ENCODE measurements around the gene SPR. TPM values are rescaled to one million over a fixed set of nuclear protein-coding genes. Genes with fewer than 3 reads are reported as not detected.
A peak's percentile ranks its signal among the peaks of the same experiment; 100 is the strongest.

The SPR gene
- 14.2 and 16.0 TPM in 2 replicates for total RNA-seq (2012; rRNA removed)

- peak within 1 kb of the TSS; percentile 95 for H3K4me2 ChIP-seq (ENCODE audit: low read length)
- peak within 1 kb of the TSS; percentile 81 for H3K4me3 ChIP-seq (ENCODE audit: low read length)
- H3K9ac ChIP-seq (ENCODE audit: low read depth, low read length) = peak within 1 kb of the TSS; percentile 66
- peaks cover 9% of the 10 kb centered on the region for H3K27me3 ChIP-seq (ENCODE audit: control insufficient read depth, insufficient read depth, low read length)
- H3K9me3 ChIP-seq (replicated peaks; ENCODE audit: low read length) = no peaks in the 10 kb centered on the region
- H3K36me3 ChIP-seq (ENCODE audit: insufficient read depth, low read length) = peaks cover 4% of the 10 kb centered on the region
- peaks cover 8% of the 10 kb centered on the region for H3K4me1 ChIP-seq (ENCODE audit: control insufficient read depth, insufficient read depth, low read length)
These were observed at the start of gene SPR for GRCh38 chr2:72887032-72887739. TSS of gene SPR (plus strand) at chr2:72887408. CDS start at chr2:72887433, 25 bp downstream.

GRCh38 chr2:72840066-72840465 is 47.1 kb upstream of the SPR start:
- H3K9me3 ChIP-seq (replicated peaks; ENCODE audit: low read length) = no peaks in the 10 kb centered on the region
- H3K4me1 ChIP-seq (ENCODE audit: control insufficient read depth, insufficient read depth, low read length) = no peaks in the 10 kb centered on the region
- no peak overlapping the region for H3K4me3 ChIP-seq (ENCODE audit: low read length)
- no peak overlapping the region for H3K4me2 ChIP-seq (ENCODE audit: low read length)
- H3K36me3 ChIP-seq (ENCODE audit: insufficient read depth, low read length) = no peaks in the 10 kb centered on the region
- no peak overlapping the region for H3K9ac ChIP-seq (ENCODE audit: low read depth, low read length)
- peaks cover 48% of the 10 kb centered on the region for H3K27me3 ChIP-seq (ENCODE audit: control insufficient read depth, insufficient read depth, low read length)

- H3K4me2 ChIP-seq (ENCODE audit: low read length) = no peak overlapping the region
- H3K9ac ChIP-seq (ENCODE audit: low read depth, low read length) = no peak overlapping the region
- H3K4me1 ChIP-seq (ENCODE audit: control insufficient read depth, insufficient read depth, low read length) = no peaks in the 10 kb centered on the region
- H3K27me3 ChIP-seq (ENCODE audit: control insufficient read depth, insufficient read depth, low read length) = peaks cover 37% of the 10 kb centered on the region
- no peak overlapping the region for H3K4me3 ChIP-seq (ENCODE audit: low read length)
- no peaks in the 10 kb centered on the region for H3K36me3 ChIP-seq (ENCODE audit: insufficient read depth, low read length)
- H3K9me3 ChIP-seq (replicated peaks; ENCODE audit: low read length) = no peaks in the 10 kb centered on the region
These were observed 45.6 kb upstream of the SPR start for GRCh38 chr2:72841462-72842125.

GRCh38 chr2:72843301-72843700 is 43.9 kb upstream of the SPR start:
- Histone ChIP-seq H3K4me2 (ENCODE audit: low read length) (no peak overlapping the region), H3K36me3 (ENCODE audit: insufficient read depth, low read length) (no peaks in the 10 kb centered on the region), H3K9ac (ENCODE audit: low read depth, low read length) (no peak overlapping the region), H3K4me3 (ENCODE audit: low read length) (no peak overlapping the region), H3K9me3 (replicated peaks; ENCODE audit: low read length) (no peaks in the 10 kb centered on the region), H3K4me1 (ENCODE audit: control insufficient read depth, insufficient read depth, low read length) (no peaks in the 10 kb centered on the region), H3K27me3 (ENCODE audit: control insufficient read depth, insufficient read depth, low read length) (peaks cover 53% of the 10 kb centered on the region)

GRCh38 chr2:72846171-72847095 is 40.8 kb upstream of the SPR start:
- no peaks in the 10 kb centered on the region for H3K4me1 ChIP-seq (ENCODE audit: control insufficient read depth, insufficient read depth, low read length)
- no peak overlapping the region for H3K4me2 ChIP-seq (ENCODE audit: low read length)
- H3K9me3 ChIP-seq (replicated peaks; ENCODE audit: low read length) = no peaks in the 10 kb centered on the region
- peaks cover 68% of the 10 kb centered on the region for H3K27me3 ChIP-seq (ENCODE audit: control insufficient read depth, insufficient read depth, low read length)
- no peaks in the 10 kb centered on the region for H3K36me3 ChIP-seq (ENCODE audit: insufficient read depth, low read length)
- no peak overlapping the region for H3K4me3 ChIP-seq (ENCODE audit: low read length)
- H3K9ac ChIP-seq (ENCODE audit: low read depth, low read length) = no peak overlapping the region

- Histone ChIP-seq H3K4me1 (ENCODE audit: control insufficient read depth, insufficient read depth, low read length) (no peaks in the 10 kb centered on the region), H3K4me2 (ENCODE audit: low read length) (no peak overlapping the region), H3K9me3 (replicated peaks; ENCODE audit: low read length) (no peaks in the 10 kb centered on the region), H3K36me3 (ENCODE audit: insufficient read depth, low read length) (no peaks in the 10 kb centered on the region), H3K4me3 (ENCODE audit: low read length) (no peak overlapping the region), H3K27me3 (ENCODE audit: control insufficient read depth, insufficient read depth, low read length) (peaks cover 68% of the 10 kb centered on the region), H3K9ac (ENCODE audit: low read depth, low read length) (no peak overlapping the region)
These were observed 39.5 kb upstream of the SPR start for GRCh38 chr2:72847534-72848315.

- H3K36me3 ChIP-seq (ENCODE audit: insufficient read depth, low read length) = no peaks in the 10 kb centered on the region
- no peak overlapping the region for H3K4me3 ChIP-seq (ENCODE audit: low read length)
- H3K4me2 ChIP-seq (ENCODE audit: low read length) = no peak overlapping the region
- H3K27me3 ChIP-seq (ENCODE audit: control insufficient read depth, insufficient read depth, low read length) = peaks cover 61% of the 10 kb centered on the region
- no peak overlapping the region for H3K9ac ChIP-seq (ENCODE audit: low read depth, low read length)
- H3K4me1 ChIP-seq (ENCODE audit: control insufficient read depth, insufficient read depth, low read length) = no peaks in the 10 kb centered on the region
- H3K9me3 ChIP-seq (replicated peaks; ENCODE audit: low read length) = no peaks in the 10 kb centered on the region
These were observed 38.6 kb upstream of the SPR start for GRCh38 chr2:72848436-72849137.

- Histone ChIP-seq H3K4me3 (ENCODE audit: low read length) (no peak overlapping the region), H3K9ac (ENCODE audit: low read depth, low read length) (no peak overlapping the region), H3K27me3 (ENCODE audit: control insufficient read depth, insufficient read depth, low read length) (peaks cover 61% of the 10 kb centered on the region), H3K4me2 (ENCODE audit: low read length) (no peak overlapping the region), H3K9me3 (replicated peaks; ENCODE audit: low read length) (no peaks in the 10 kb centered on the region), H3K36me3 (ENCODE audit: insufficient read depth, low read length) (no peaks in the 10 kb centered on the region), H3K4me1 (ENCODE audit: control insufficient read depth, insufficient read depth, low read length) (no peaks in the 10 kb centered on the region)
These were observed 38.1 kb upstream of the SPR start for GRCh38 chr2:72849138-72849462.

GRCh38 chr2:72851333-72851732 is 35.9 kb upstream of the SPR start:
- peaks cover 80% of the 10 kb centered on the region for H3K27me3 ChIP-seq (ENCODE audit: control insufficient read depth, insufficient read depth, low read length)
- H3K9me3 ChIP-seq (replicated peaks; ENCODE audit: low read length) = no peaks in the 10 kb centered on the region
- no peak overlapping the region for H3K4me2 ChIP-seq (ENCODE audit: low read length)
- H3K4me1 ChIP-seq (ENCODE audit: control insufficient read depth, insufficient read depth, low read length) = no peaks in the 10 kb centered on the region
- H3K4me3 ChIP-seq (ENCODE audit: low read length) = no peak overlapping the region
- no peaks in the 10 kb centered on the region for H3K36me3 ChIP-seq (ENCODE audit: insufficient read depth, low read length)
- H3K9ac ChIP-seq (ENCODE audit: low read depth, low read length) = no peak overlapping the region

GRCh38 chr2:72859831-72860262 is 27.4 kb upstream of the SPR start:
- Histone ChIP-seq H3K4me2 (ENCODE audit: low read length) (no peak overlapping the region), H3K36me3 (ENCODE audit: insufficient read depth, low read length) (no peaks in the 10 kb centered on the region), H3K4me3 (ENCODE audit: low read length) (no peak overlapping the region), H3K4me1 (ENCODE audit: control insufficient read depth, insufficient read depth, low read length) (peaks cover 11% of the 10 kb centered on the region), H3K9ac (ENCODE audit: low read depth, low read length) (no peak overlapping the region), H3K9me3 (replicated peaks; ENCODE audit: low read length) (no peaks in the 10 kb centered on the region), H3K27me3 (ENCODE audit: control insufficient read depth, insufficient read depth, low read length) (peaks cover 52% of the 10 kb centered on the region)
